A549 (cell line): ENCODE measurements around the gene GLIPR1L2.
A peak's percentile ranks its signal among the peaks of the same experiment; 100 is the strongest.
"Not testable (repeated sequence)": the region's sequence is repeated elsewhere in the genome, so short reads cannot be mapped to it uniquely, and the experiment has no call there.

Experiments used
- CEBPB ChIP-seq, 2 experiments: fragments of >200 bp in 1 of 2; sonication (Bioruptor Twin) in 1 of 2; formaldehyde crosslinking in 1 of 2; IDR thresholded peaks; 2 replicates each; pipeline ENCODE4 v1.6.1; 2012 to 2016
- MAZ ChIP-seq: fragments of 150-350 bp; IDR thresholded peaks from 2 replicates; pipeline ENCODE4 v1.6.1; 2014; ENCODE audit warnings: antibody characterized with exemption, low read depth, low read length, borderline replicate concordance
- POLR2A ChIP-seq: IDR thresholded peaks from 2 replicates; pipeline ENCODE4 v1.6.1; 2012; ENCODE audit warnings: mild to moderate bottlenecking, low read length
- RAD21 ChIP-seq, 2 experiments: fragments of >200 bp in 1 of 2; sonication (Bioruptor Twin) in 1 of 2; formaldehyde crosslinking in 1 of 2; IDR thresholded peaks in 1 of 2; conservative IDR thresholded peaks in 1 of 2; 2 replicates in 1 of 2; 3 replicates in 1 of 2; pipeline ENCODE4 v1.6.1; 2012 to 2018; ENCODE audit warnings: inconsistent platforms in 1 of 2
- TF ChIP-seq, protein P1 (sequence below): fragments of >200 bp; sonication (Bioruptor Twin); formaldehyde crosslinking; IDR thresholded peaks from 3 replicates; pipeline ENCODE4 v1.5.1; 2016
- TF ChIP-seq, protein P2 (sequence below): fragments of 200-600 bp; sonication (generic); IDR thresholded peaks from 2 replicates; pipeline ENCODE4 v1.6.1; 2016; ENCODE audit warnings: antibody characterized with exemption, mild to moderate bottlenecking, moderate library complexity
- TF ChIP-seq, protein P3 (sequence below): fragments of >200 bp; sonication (Bioruptor Twin); formaldehyde crosslinking; IDR thresholded peaks from 3 replicates; pipeline ENCODE4 v1.6.1; 2016

DNA sequence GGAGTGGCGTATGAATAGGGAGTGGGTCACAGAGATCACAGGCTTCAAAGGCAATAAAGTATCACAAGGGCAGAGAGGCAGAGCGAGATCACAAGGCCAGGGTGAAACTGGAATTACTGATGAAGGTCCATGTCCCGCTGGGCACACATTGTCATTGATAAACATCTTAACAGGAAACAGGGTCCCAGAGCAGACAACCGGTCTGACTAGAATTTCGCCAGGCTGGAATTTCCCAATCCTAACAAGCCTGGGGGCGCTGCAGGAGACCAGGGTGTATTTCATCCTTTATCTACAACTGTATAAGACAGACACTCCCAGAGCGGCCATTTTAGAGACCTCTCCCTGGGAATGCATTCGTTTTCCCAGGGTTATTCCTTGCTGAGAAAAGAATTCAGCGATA is 67.0 kb downstream of the GLIPR1L2 start:
- TF ChIP-seq RAD21 (conservative IDR thresholded peaks at IDR 0.05 in 1 of 2, IDR thresholded peaks at IDR 0.05 in 1 of 2); POLR2A; CEBPB (IDR thresholded peaks at IDR 0.05); MAZ: not testable (repeated sequence)
- TF ChIP-seq, protein P1, sequence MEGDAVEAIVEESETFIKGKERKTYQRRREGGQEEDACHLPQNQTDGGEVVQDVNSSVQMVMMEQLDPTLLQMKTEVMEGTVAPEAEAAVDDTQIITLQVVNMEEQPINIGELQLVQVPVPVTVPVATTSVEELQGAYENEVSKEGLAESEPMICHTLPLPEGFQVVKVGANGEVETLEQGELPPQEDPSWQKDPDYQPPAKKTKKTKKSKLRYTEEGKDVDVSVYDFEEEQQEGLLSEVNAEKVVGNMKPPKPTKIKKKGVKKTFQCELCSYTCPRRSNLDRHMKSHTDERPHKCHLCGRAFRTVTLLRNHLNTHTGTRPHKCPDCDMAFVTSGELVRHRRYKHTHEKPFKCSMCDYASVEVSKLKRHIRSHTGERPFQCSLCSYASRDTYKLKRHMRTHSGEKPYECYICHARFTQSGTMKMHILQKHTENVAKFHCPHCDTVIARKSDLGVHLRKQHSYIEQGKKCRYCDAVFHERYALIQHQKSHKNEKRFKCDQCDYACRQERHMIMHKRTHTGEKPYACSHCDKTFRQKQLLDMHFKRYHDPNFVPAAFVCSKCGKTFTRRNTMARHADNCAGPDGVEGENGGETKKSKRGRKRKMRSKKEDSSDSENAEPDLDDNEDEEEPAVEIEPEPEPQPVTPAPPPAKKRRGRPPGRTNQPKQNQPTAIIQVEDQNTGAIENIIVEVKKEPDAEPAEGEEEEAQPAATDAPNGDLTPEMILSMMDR: 0 out of 3 replicates have a peak, but pooled peaks have one; percentile 8
- TF ChIP-seq, protein P2, sequence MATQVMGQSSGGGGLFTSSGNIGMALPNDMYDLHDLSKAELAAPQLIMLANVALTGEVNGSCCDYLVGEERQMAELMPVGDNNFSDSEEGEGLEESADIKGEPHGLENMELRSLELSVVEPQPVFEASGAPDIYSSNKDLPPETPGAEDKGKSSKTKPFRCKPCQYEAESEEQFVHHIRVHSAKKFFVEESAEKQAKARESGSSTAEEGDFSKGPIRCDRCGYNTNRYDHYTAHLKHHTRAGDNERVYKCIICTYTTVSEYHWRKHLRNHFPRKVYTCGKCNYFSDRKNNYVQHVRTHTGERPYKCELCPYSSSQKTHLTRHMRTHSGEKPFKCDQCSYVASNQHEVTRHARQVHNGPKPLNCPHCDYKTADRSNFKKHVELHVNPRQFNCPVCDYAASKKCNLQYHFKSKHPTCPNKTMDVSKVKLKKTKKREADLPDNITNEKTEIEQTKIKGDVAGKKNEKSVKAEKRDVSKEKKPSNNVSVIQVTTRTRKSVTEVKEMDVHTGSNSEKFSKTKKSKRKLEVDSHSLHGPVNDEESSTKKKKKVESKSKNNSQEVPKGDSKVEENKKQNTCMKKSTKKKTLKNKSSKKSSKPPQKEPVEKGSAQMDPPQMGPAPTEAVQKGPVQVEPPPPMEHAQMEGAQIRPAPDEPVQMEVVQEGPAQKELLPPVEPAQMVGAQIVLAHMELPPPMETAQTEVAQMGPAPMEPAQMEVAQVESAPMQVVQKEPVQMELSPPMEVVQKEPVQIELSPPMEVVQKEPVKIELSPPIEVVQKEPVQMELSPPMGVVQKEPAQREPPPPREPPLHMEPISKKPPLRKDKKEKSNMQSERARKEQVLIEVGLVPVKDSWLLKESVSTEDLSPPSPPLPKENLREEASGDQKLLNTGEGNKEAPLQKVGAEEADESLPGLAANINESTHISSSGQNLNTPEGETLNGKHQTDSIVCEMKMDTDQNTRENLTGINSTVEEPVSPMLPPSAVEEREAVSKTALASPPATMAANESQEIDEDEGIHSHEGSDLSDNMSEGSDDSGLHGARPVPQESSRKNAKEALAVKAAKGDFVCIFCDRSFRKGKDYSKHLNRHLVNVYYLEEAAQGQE: not testable (repeated sequence)
- TF ChIP-seq, protein P3, sequence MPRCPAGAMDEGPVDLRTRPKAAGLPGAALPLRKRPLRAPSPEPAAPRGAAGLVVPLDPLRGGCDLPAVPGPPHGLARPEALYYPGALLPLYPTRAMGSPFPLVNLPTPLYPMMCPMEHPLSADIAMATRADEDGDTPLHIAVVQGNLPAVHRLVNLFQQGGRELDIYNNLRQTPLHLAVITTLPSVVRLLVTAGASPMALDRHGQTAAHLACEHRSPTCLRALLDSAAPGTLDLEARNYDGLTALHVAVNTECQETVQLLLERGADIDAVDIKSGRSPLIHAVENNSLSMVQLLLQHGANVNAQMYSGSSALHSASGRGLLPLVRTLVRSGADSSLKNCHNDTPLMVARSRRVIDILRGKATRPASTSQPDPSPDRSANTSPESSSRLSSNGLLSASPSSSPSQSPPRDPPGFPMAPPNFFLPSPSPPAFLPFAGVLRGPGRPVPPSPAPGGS: not testable (repeated sequence)
